ENCODE results near the gene NR1H2.
"Not testable (repeated sequence)": the region's sequence is repeated elsewhere in the genome, so short reads cannot be mapped to it uniquely, and the experiment has no call there.

NR1H2 gene

GRCh38 chr19:50376166-50377050 lies at the start of gene NR1H2:
Gene NR1H2 (plus strand): TSS chr19:50376457. CDS start chr19:50377606, 1,149 bp downstream.
- H3K27ac Mint-ChIP-seq, result peak within 1 kb of the TSS; percentile 98
- H3K9me3 Mint-ChIP-seq, result no peaks in the 10 kb centered on the region
- peaks cover 56% of the 10 kb centered on the region for H3K36me3 Mint-ChIP-seq
- ATAC-seq, result peak; percentile 96
- peak; percentile 85 to 94 for DNase-seq (ENCODE audit: low spot score in 2 of 2)
- H3K4me1 Mint-ChIP-seq, result peaks cover 44% of the 10 kb centered on the region
- peak within 1 kb of the TSS; percentile 93 for H3K4me3 Mint-ChIP-seq

GRCh38 chr19:50327013-50327412 lies 49.2 kb upstream of the NR1H2 start:
- Mint-ChIP-seq H3K4me3 (peak overlapping the region; percentile 67), H3K4me1 (peaks cover 64% of the 10 kb centered on the region), H3K27ac (peak overlapping the region; percentile 76), H3K9me3 (peaks cover 5% of the 10 kb centered on the region), H3K36me3 (peaks cover 45% of the 10 kb centered on the region)
- DNase-seq (ENCODE audit: low spot score in 2 of 2) (no peak), ATAC-seq (no peak)

GRCh38 chr19:50327461-50328223 lies 48.6 kb upstream of the NR1H2 start:
- peak overlapping the region; percentile 67 for H3K4me3 Mint-ChIP-seq
- DNase-seq (ENCODE audit: low spot score in 2 of 2) (no peak), ATAC-seq (no peak)
- peaks cover 70% of the 10 kb centered on the region for H3K4me1 Mint-ChIP-seq
- H3K36me3 Mint-ChIP-seq, result peaks cover 45% of the 10 kb centered on the region
- H3K27ac Mint-ChIP-seq, result peak overlapping the region; percentile 76
- peaks cover 5% of the 10 kb centered on the region for H3K9me3 Mint-ChIP-seq

GRCh38 chr19:50328224-50328872 lies 47.9 kb upstream of the NR1H2 start:
- no peak for ATAC-seq
- Mint-ChIP-seq H3K4me1 (peaks cover 77% of the 10 kb centered on the region), H3K27ac (peak overlapping the region; percentile 76), H3K9me3 (peaks cover 5% of the 10 kb centered on the region), H3K36me3 (peaks cover 52% of the 10 kb centered on the region), H3K4me3 (peak overlapping the region; percentile 83)
- no peak for DNase-seq (ENCODE audit: low spot score in 2 of 2)

GRCh38 chr19:50328873-50329145 lies 47.4 kb upstream of the NR1H2 start:
- ATAC-seq (peak; percentile 35), DNase-seq (ENCODE audit: low spot score in 2 of 2) (no peak)
- Mint-ChIP-seq H3K36me3 (peaks cover 57% of the 10 kb centered on the region), H3K27ac (no peak overlapping the region), H3K4me3 (peak overlapping the region; percentile 83), H3K9me3 (peaks cover 5% of the 10 kb centered on the region), H3K4me1 (peaks cover 82% of the 10 kb centered on the region)

GRCh38 chr19:50329146-50329925 lies 46.9 kb upstream of the NR1H2 start, which contains the start of gene KCNC3:
Gene KCNC3 (minus strand): TSS chr19:50329377. CDS start chr19:50329082, 295 bp downstream.
- peak; percentile 62 to 94 for DNase-seq (ENCODE audit: low spot score in 2 of 2)
- H3K4me3 Mint-ChIP-seq, result peak within 1 kb of the TSS; percentile 83
- H3K4me1 Mint-ChIP-seq, result peaks cover 86% of the 10 kb centered on the region
- peaks cover 5% of the 10 kb centered on the region for H3K9me3 Mint-ChIP-seq
- H3K27ac Mint-ChIP-seq, result peak within 1 kb of the TSS; percentile 55
- ATAC-seq, result peak; percentile 69
- peaks cover 60% of the 10 kb centered on the region for H3K36me3 Mint-ChIP-seq

GRCh38 chr19:50329926-50330294 lies 46.3 kb upstream of the NR1H2 start:
- peak overlapping the region; percentile 55 for H3K27ac Mint-ChIP-seq
- H3K4me3 Mint-ChIP-seq, result peak overlapping the region; percentile 83
- ATAC-seq; DNase-seq (ENCODE audit: low spot score in 2 of 2); H3K9me3 Mint-ChIP-seq: not testable (repeated sequence)
- peaks cover 56% of the 10 kb centered on the region for H3K36me3 Mint-ChIP-seq
- peaks cover 86% of the 10 kb centered on the region for H3K4me1 Mint-ChIP-seq

- ATAC-seq, result peak; percentile 57
- Mint-ChIP-seq H3K4me3 (peak overlapping the region; percentile 83), H3K27ac (peak overlapping the region; percentile 55), H3K4me1 (peaks cover 88% of the 10 kb centered on the region), H3K36me3 (peaks cover 61% of the 10 kb centered on the region), H3K9me3 (peaks cover 5% of the 10 kb centered on the region)
- peak; percentile 63 to 87 for DNase-seq (ENCODE audit: low spot score in 2 of 2)
Measured at GRCh38 chr19:50330365-50331078, 45.7 kb upstream of the NR1H2 start.

GRCh38 chr19:50331221-50331993 lies 44.9 kb upstream of the NR1H2 start:
- ATAC-seq (no peak), DNase-seq (ENCODE audit: low spot score in 2 of 2) (no peak)
- Mint-ChIP-seq H3K36me3 (peaks cover 62% of the 10 kb centered on the region), H3K4me1 (peaks cover 85% of the 10 kb centered on the region), H3K9me3 (peaks cover 5% of the 10 kb centered on the region), H3K27ac (peak overlapping the region; percentile 26), H3K4me3 (peak overlapping the region; percentile 83)

- H3K36me3 Mint-ChIP-seq, result peaks cover 57% of the 10 kb centered on the region
- peaks cover 80% of the 10 kb centered on the region for H3K4me1 Mint-ChIP-seq
- H3K4me3 Mint-ChIP-seq, result peak overlapping the region; percentile 83
- H3K27ac Mint-ChIP-seq, result peak overlapping the region; percentile 26
- DNase-seq (ENCODE audit: low spot score in 2 of 2), result no peak
- ATAC-seq, result no peak
- peaks cover 5% of the 10 kb centered on the region for H3K9me3 Mint-ChIP-seq
Measured at GRCh38 chr19:50331994-50332243, 44.3 kb upstream of the NR1H2 start.

- H3K4me1 Mint-ChIP-seq, result peaks cover 74% of the 10 kb centered on the region
- no peak for DNase-seq (ENCODE audit: low spot score in 2 of 2)
- ATAC-seq, result no peak
- H3K27ac Mint-ChIP-seq, result peak overlapping the region; percentile 94
- peaks cover 52% of the 10 kb centered on the region for H3K36me3 Mint-ChIP-seq
- peaks cover 5% of the 10 kb centered on the region for H3K9me3 Mint-ChIP-seq
- peak overlapping the region; percentile 83 for H3K4me3 Mint-ChIP-seq
Measured at GRCh38 chr19:50332244-50333038, 43.8 kb upstream of the NR1H2 start.

GRCh38 chr19:50333235-50333736 lies 43.0 kb upstream of the NR1H2 start:
- Mint-ChIP-seq H3K27ac (peak overlapping the region; percentile 94), H3K4me1 (peaks cover 69% of the 10 kb centered on the region), H3K9me3 (peaks cover 5% of the 10 kb centered on the region), H3K36me3 (peaks cover 47% of the 10 kb centered on the region), H3K4me3 (peak overlapping the region; percentile 83)
- ATAC-seq, result peak; percentile 77
- peak; percentile 76 to 94 for DNase-seq (ENCODE audit: low spot score in 2 of 2)

Data from stimulated activated effector memory CD8-positive, alpha-beta T cell treated with anti-CD3 and anti-CD28 coated beads, Interleukin-12 subunit alpha, Interleukin-12 subunit beta, amount 100 ng/mL, for 72 hours (primary cell).